ENCODE measurements around the gene PDGFC.

The PDGFC gene

DNA sequence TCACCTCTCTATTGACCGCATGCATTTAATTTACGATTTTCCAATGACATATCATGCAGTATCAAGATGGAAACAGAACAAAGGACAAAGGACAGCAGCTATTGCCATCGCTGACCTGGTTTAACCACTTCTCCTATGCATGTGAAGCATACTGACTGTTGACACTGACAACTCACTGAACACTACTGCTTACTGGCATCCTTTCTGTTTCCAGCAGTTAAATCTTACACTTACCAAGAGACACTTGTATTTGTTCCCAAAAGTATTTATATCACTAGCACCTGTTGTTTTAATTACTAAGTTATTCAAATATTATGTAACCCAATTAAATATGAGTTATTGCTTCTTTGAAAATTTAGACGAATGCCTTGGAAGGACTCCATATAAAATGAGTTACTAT lies 176.7 kb downstream of the PDGFC start:
- H3K27ac ChIP-seq: peak overlapping the region; percentile 70
- TF ChIP-seq, protein P1, sequence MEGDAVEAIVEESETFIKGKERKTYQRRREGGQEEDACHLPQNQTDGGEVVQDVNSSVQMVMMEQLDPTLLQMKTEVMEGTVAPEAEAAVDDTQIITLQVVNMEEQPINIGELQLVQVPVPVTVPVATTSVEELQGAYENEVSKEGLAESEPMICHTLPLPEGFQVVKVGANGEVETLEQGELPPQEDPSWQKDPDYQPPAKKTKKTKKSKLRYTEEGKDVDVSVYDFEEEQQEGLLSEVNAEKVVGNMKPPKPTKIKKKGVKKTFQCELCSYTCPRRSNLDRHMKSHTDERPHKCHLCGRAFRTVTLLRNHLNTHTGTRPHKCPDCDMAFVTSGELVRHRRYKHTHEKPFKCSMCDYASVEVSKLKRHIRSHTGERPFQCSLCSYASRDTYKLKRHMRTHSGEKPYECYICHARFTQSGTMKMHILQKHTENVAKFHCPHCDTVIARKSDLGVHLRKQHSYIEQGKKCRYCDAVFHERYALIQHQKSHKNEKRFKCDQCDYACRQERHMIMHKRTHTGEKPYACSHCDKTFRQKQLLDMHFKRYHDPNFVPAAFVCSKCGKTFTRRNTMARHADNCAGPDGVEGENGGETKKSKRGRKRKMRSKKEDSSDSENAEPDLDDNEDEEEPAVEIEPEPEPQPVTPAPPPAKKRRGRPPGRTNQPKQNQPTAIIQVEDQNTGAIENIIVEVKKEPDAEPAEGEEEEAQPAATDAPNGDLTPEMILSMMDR (conservative IDR thresholded peaks at IDR 0.05): no peak

DNA sequence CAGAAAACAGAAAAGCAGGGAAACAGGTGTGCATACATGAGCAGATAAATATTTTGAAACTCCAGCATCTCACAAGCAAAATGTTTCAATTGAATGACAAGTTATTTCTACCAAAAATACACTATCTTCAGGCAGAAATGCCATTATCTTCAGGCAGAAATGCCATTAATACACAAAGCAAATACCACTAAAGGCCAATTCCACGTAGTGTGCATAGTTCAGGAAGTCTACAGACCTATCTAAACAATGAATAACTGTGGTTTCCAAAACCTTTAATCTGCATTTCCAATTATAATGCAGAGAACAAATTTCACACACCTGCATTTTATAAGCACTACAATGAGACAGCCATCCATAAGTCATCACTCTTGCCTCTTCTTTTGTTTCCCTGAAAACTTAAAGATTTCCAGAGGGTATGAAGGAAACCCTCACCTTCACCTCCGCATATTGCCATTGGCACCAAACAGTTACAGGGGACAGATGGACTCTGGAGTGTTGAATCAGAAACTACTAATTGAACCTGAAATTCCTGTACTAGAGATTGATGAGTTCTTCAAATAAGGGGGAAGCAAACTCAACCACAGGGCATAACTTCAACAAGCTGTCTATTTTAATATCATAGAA lies 179.0 kb downstream of the PDGFC start:
- TF ChIP-seq, protein P1 (conservative IDR thresholded peaks at IDR 0.05): no peak
- H3K27ac ChIP-seq: no peak overlapping the region

DNA sequence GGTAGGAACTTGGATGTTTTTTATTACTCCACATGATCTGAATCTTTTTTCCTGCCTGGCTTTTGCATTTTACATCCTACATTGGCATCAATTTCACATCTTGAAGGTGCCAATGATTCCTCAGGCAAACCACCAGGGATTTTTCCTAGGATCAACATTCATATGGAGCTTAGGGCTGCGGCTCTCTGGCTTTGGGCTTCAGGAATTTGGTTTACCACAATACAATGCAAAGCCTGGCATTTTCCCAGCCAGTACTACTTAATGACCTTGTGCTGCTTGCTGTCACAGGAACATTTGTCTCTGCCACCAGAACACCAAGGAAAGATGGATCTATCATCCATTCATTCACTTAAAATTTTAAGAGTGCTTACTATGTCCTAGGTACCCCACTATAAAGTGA lies 180.7 kb downstream of the PDGFC start:
- TF ChIP-seq, protein P1 (conservative IDR thresholded peaks at IDR 0.05): no peak
- no peak overlapping the region for H3K27ac ChIP-seq

DNA sequence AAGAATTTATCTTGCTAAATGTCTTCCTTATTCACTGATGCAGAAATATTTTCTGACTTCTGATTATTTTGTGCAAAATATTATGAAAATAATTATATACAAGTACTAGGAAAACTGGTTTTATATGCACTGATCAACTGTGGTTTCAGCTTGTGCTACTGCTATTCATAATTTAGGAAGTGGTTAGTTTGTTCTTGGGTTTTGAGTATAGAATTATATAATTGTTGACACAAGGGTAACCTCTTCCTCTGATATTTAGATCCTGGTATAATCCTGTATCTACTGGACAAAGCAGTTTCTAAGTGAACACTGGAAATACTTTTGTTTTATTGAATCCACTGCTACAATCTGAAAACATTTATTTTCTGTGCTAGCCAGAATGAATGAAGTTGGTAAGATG lies 182.8 kb downstream of the PDGFC start:
- TF ChIP-seq, protein P1 (conservative IDR thresholded peaks at IDR 0.05): no peak

DNA sequence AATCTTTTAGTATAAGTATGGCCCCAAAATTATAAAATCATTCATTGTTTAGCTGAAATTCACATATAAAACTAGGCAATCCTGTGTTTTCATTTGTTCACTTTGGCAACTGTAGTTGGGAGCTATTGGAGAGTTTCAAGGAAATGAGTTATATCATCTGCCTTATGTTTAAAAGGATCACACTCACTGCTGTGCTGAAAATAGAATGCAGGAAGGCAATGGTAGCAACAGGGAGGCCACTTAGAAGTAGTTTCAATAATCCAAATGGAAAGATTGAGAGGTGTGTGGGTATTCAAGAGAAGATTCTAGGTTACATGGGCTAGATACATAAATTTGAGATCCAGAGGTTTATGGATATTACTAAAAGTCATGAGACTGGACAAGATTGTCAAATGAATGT lies 184.9 kb downstream of the PDGFC start:
- H3K27ac ChIP-seq: no peak overlapping the region
- TF ChIP-seq, protein P1 (conservative IDR thresholded peaks at IDR 0.05): no peak

More for the DNA sequence above, 182.8 kb downstream of the PDGFC start:
- H3K27ac ChIP-seq: no peak overlapping the region

DNA sequence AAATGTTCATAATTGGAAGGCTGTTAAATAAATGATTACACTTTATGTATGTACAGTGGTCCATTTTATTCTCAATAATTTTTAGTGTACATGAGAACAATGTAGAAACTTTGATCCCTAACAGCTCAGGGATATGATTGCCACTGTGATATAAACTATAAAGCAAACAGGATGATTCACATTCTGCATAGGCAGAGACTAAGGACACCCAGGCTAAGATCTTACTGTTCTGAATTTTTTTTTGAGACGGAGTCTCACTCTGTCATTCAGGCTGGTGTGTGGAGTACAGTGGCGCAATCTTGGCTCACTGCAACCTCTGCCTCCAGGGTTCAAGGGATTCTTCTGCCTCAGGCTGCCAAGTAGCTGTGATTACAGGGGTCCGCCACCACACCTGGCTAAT lies 186.6 kb downstream of the PDGFC start:
- TF ChIP-seq, protein P1 (conservative IDR thresholded peaks at IDR 0.05): no peak

DNA sequence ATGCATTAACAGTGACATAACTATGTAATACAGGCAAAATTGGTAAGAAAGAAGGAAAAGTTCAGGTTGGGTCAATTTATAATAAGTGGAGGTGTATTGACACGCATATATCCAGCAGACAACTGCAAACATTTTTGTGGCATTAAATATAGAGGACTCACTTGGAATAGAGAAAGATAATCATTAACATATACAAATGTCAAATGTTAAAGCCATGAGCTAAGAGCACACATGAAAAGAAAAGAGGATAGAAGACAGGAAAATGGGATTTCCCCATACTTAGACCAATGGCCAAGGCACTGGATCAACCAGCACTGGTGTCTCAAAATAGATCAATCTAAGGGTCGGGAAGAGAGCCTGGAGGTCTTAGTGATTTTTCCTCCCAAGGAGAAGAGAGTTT lies 187.6 kb downstream of the PDGFC start:
- no peak overlapping the region for H3K27ac ChIP-seq
- TF ChIP-seq, protein P1 (conservative IDR thresholded peaks at IDR 0.05): no peak

More for the DNA sequence above, 186.6 kb downstream of the PDGFC start:
- no peak overlapping the region for H3K27ac ChIP-seq
